NCI-H345 treated with DMSO at 0.1 percent for 48 hours (cell line): Measurements from ENCODE around the gene TAF11L11.
"Not testable (repeated sequence)": the region's sequence is repeated elsewhere in the genome, so short reads cannot be mapped to it uniquely, and the experiment has no call there.

Experiments
- DNase-seq: peaks from one replicate; lab custom pipeline; 2025; ENCODE audit not compliant: unreplicated experiment; lab: John Stamatoyannopoulos, UW

TAF11L11 gene

DNA sequence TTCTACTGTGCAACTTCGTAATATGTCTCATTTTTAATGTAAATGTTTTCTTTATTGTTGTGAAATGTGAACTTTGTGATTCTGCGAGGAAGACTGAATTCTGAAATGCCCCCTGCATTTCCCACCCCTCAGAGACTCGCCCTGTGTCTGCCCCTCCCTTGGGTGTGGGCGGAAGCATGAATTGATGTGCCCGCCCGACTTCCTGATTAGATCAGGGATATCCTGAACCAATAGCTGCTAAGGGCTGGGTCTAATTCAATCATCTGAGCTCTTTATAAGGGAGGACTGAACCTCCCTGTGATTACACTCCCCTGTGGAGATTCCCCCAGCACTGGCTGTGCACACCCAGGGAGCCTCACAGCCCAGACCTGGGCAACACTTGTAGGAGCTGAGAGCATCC lies at the start of gene TAF11L11:
Gene TAF11L11, plus strand, starts transcription at position 304 of the 400 bp plus-strand sequence.
- not testable (repeated sequence) for DNase-seq

DNA sequence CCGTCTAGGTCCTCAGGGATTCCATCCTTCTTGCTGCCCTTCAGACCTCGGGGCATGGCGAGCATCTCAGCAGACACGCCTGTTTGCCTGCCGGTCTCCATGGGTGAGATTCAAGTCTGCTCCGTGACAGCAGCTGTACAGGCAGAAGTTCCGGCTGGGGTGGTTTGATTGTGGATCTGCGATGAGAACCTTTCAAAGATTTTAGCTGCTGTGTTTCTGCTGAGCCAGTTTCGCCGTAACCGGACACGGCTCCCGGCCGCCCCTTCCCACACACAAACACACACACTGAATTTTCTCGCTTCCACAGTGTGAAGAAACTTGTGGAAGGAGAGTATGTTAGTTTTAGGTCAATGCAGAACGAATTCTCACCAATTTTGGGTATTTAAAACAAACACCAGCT lies 18.3 kb upstream of the TAF11L11 start, which contains the start of gene TAF11L7:
Gene TAF11L7, minus strand, starts transcription at position 101 of the 400 bp plus-strand sequence.
- DNase-seq = not testable (repeated sequence)

DNA sequence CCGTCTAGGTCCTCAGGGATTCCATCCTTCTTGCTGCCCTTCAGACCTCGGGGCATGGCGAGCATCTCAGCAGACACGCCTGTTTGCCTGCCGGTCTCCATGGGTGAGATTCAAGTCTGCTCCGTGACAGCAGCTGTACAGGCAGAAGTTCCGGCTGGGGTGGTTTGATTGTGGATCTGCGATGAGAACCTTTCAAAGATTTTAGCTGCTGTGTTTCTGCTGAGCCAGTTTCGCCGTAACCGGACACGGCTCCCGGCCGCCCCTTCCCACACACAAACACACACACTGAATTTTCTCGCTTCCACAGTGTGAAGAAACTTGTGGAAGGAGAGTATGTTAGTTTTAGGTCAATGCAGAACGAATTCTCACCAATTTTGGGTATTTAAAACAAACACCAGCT lies 13.1 kb upstream of the TAF11L11 start, which contains the start of gene TAF11L8:
Gene TAF11L8, minus strand, starts transcription at position 101 of the 400 bp plus-strand sequence.
- not testable (repeated sequence) for DNase-seq

DNA sequence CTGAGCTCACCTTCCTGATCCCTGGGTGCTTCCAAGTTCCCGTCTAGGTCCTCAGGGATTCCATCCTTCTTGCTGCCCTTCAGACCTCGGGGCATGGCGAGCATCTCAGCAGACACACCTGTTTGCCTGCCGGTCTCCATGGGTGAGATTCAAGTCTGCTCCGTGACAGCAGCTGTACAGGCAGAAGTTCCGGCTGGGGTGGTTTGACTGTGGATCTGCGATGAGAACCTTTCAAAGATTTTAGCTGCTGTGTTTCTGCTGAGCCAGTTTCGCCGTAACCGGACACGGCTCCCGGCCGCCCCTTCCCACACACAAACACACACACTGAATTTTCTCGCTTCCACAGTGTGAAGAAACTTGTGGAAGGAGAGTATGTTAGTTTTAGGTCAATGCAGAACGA lies 9.7 kb upstream of the TAF11L11 start, which contains the start of gene TAF11L9:
Gene TAF11L9, minus strand, starts transcription at position 140 of the 400 bp plus-strand sequence.
- DNase-seq = not testable (repeated sequence)

DNA sequence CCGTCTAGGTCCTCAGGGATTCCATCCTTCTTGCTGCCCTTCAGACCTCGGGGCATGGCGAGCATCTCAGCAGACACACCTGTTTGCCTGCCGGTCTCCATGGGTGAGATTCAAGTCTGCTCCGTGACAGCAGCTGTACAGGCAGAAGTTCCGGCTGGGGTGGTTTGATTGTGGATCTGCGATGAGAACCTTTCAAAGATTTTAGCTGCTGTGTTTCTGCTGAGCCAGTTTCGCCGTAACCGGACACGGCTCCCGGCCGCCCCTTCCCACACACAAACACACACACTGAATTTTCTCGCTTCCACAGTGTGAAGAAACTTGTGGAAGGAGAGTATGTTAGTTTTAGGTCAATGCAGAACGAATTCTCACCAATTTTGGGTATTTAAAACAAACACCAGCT lies 6.3 kb upstream of the TAF11L11 start, which contains the start of gene TAF11L10:
Gene TAF11L10, minus strand, starts transcription at position 101 of the 400 bp plus-strand sequence.
- DNase-seq = not testable (repeated sequence)

DNA sequence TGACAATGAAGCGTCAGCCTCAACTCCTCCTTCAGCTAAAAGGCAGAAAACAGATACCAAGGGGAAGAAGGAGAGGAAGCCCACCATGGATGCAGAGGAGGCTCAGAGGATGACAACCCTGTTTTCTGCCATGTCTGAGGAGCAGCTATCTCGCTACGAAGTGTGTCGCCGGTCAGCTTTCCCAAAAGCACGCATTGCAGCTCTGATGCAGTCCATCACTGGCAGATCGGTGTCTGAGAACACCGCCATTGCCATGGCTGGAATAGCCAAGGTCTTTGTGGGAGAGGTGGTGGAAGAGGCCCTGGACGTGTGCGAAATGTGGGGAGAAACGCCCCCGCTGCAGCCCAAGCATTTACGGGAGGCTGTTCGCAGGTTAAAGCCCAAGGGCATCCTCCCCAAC lies 968 bp downstream of the TAF11L11 start:
- DNase-seq = no peak

DNA sequence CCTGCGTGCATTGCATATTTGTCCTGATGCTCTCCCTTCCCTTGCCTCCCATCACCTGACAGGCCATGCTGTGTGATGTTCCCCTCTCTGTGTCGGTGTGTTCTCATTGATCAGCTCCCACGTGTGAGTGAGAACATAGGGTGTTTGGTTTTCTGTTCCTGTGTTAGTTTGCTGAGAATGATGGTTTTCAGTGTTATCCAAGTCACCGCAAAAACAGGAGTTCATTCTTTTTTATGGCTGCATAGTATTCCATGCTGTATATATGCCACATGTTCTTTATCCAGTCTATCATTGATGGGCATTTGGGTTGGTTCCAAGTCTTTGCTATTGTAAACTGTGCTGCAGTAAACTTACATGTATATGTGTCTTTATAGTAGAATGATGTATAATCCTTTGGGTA lies 3.5 kb downstream of the TAF11L11 start:
- not testable (repeated sequence) for DNase-seq

DNA sequence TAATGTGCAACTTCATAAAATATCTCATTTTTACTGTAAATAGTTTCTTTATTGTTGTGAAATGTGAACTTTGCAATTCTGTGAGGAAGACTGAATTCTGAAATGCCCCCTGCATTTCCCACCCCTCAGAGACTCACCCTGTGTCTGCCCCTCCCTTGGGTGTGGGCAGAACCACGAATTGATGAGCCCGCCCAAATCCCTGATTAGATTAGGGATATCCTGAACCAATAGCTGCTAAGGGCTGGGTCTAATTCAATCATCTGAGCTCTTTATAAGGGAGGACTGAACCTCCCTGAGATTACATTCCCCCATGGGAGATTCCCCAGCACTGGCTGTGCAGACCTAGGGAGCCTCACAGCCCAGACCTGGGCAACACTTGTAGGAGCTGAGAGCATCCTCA lies 6.1 kb downstream of the TAF11L11 start, which contains the start of gene TAF11L12:
Gene TAF11L12, plus strand, starts transcription at position 301 of the 400 bp plus-strand sequence.
- not testable (repeated sequence) for DNase-seq

DNA sequence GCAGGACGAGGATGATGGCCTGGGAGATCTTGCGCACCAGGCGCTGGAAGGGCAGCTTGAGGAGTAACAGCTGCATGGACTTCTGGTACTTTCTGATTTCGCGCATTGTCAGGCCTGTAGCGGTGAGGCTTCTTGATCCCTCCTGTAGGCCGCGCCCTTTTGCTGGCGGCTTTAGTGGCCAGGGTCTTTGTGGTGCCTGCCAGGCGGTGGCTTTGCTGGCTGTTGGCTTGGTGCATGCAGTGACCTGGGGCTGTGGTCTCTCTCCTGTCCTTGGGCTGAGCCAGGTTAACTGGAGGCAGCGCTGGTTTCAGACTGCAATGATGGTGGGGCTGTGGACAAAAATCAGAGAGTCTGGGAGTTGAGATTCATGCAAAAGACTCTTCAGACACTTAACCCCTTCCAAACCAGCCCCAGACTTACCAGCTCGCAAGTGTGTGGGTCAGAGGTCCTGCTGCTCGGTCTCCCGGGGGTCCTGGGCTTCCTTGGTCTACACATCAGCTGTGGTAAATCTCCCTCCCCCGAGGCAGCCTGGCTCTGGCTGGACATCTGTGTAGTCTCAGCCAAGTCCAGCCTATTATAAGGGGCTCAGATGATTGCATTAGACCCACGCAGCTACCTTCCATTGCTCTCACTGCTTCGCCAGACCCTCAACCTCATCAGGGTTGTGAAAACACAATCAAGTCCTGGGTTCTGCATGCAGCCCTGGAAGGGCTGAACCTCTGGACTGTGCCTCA lies 11.1 kb downstream of the TAF11L11 start:
- DNase-seq = no peak

DNA sequence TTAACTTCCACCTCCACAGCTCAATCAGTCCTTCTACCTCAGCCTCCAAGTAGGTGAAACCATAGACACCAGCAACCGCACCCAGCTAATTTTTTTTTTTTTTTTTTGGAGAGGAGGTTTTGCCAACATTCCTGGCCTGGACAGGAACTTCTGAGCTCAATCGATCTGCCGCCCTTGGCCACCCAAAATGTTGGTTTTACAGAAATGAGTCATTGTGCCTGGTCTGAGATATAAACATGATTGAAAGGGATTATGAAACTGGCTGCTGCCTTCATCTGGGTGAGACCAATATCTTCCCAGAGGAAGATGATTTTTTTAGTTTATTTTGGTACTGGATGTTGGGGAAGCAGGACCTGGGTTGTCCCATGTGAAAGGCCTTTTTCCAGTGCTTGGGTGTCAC lies 15.4 kb downstream of the TAF11L11 start:
- no peak for DNase-seq

DNA sequence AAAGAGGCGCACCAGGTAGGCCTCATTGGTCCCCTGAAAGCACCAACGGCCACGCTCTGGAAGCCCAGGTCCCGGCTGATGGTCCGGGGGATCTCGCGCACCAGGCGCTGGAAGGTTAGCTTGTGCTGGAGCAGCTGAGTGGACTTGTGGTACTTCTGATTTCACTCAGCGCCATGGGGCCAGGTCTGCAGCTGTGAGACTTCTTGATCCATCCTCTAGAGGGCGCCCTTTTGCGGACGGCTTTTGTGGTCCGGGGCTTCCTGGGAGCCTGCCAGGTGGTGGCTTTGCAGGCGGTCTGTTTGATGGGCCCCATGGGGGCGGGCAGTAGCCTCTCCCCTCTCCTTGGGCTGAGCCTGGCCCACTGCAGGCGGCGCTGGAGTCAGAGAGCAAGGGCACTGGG lies 16.6 kb downstream of the TAF11L11 start:
- no peak for DNase-seq

DNA sequence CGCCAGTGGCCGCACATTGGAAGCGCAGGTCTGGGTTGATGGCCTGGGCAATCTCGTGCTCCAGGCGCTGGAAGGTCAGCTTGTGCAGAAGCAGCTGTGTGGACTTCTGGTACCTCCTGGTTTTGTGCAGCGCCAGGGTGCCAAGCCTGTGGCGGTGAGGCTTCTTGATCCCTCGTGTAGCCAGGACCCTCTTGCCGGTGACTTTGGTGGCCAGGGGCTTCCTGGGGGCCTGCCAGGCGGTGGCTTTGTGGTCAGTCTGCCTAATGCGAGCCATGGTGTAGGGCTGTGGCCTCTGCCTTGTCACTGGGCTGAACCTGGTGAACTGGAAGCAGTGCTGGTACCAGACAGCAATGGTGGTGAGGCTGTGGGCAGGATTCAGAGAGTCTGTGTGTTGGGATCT lies 21.7 kb downstream of the TAF11L11 start:
- no peak for DNase-seq

DNA sequence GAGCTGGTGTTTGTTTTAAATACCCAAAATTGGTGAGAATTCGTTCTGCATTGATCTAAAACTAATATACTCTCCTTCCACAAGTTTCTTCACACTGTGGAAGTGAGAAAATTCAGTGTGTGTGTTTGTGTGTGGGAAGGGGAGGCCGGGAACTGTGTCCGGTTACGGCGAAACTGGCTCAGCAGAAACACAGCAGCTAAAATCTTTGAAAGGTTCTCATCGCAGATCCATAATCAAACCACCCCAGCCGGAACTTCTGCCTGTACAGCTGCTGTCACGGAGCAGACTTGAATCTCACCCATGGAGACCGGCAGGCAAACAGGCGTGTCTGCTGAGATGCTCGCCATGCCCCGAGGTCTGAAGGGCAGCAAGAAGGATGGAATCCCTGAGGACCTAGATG lies 27.8 kb downstream of the TAF11L11 start, which contains the start of gene TAF11L13:
Gene TAF11L13, plus strand, starts transcription at position 301 of the 400 bp plus-strand sequence.
- DNase-seq = not testable (repeated sequence)

DNA sequence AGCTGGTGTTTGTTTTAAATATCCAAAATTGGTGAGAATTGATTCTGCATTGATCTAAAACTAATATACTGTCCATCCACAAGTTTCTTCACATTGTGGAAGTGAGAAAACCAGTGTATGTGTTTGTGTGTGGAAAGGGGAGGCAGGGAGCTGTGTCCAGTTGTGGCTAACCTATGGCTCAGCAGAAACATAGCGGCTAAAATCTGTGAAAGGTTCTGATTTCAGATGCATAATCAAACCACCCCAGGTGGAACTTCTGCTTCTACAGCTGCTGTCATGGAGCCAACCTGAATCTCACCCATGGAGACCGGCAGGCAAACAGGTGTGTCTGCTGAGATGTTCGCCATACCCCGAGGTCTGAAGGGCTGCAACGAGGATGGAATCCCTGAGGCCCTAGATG lies 30.2 kb downstream of the TAF11L11 start, which contains the start of gene TAF11L14:
Gene TAF11L14, plus strand, starts transcription at position 301 of the 400 bp plus-strand sequence.
- no peak for DNase-seq

DNA sequence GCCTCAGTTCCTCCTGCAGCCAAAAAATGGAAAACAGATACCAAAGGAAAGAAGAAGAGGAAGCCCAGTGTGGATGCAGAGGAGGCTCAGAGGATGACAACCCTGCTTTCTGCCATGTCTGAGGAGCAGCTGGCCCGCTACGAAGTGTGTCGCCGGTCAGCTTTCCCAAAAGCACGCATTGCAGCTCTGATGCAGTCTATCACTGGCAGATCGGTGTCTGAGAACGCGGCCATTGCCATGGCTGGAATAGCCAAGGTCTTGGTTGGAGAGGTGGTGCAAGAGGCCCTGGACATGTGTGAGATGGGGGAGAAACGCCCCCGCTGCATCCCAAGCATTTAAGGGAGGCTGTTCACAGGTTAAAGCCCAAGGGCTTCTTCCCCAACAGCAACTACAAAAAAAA lies 45.2 kb downstream of the TAF11L11 start:
- DNase-seq = not testable (repeated sequence)

DNA sequence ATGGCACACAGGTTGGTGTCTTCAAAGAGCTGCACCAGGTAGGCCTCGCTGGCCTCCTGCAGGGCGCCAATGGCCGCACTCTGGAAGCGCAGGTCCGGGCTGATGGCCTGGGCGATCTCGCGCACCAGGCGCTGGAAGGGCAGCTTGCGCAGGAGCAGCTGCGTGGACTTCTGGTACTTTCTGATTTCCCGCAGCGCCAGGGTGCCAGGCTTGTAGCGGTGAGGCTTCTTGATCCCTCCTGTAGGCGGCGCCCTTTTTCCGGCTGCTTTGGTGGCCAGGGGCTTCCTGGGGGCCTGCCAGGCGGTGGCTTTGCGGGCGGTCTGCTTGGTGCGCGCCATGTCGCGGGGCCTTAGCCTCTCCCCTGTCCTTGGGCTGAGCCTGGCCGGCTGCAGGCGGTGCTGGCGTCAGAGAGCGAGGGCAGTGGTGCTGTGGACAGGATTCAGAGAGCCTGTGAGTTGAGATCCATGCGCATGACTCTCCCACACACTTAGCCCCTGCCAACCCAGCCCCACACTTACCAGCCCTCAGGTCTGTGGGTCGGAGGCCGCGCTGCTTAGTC lies 51.3 kb downstream of the TAF11L11 start:
- not testable (repeated sequence) for DNase-seq
